Left forelimb (tissue), 1 donor: ENCODE data around the gene TSPAN32.

Experiments
- DNase-seq: peaks from one replicate; pipeline ENCODE4 v3.0.0-alpha.2; 2018; ENCODE audit warnings: low spot score

The TSPAN32 gene

DNA sequence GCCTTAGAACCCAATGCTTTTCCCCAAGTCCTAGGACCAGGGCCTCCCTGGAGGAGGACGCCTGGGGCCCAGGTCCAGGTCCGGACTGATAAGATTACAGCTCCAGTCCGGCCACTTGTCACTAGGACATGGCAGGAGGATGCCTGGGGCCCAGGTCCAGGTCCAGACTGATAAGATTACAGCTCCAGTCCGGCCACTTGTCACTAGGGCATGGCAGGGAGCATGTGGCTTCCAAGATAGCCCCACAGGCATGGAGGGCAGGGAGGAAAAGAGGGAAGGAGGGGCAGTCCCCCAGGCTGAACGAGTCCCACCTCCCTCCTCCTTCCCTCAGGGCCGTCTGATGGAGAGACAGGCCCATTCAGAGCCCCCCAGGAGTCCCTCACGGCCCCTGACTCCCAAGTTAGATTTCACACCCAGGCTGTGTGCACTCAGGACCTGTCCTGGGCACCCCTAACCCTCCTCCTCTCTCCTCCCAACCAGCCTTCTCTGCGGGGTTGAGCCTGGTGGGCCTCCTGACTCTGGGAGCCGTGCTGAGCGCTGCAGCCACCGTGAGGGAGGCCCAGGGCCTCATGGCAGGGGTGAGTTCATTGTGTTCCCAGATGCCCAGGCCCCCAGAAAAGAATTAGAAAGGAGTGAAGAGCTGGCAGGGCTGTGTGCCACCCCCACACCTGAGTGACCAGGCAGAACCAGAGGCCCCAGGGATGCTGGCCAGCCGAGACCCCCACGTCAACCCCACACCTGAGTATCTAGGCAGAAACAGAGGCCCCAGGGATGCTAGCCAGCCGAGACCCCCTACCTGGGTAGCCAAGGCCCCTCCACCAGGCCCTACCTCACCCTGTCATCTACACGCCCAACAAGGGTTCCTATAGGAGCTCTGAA lies 2.1 kb downstream of the TSPAN32 start:
- peak; percentile 62 for DNase-seq

DNA sequence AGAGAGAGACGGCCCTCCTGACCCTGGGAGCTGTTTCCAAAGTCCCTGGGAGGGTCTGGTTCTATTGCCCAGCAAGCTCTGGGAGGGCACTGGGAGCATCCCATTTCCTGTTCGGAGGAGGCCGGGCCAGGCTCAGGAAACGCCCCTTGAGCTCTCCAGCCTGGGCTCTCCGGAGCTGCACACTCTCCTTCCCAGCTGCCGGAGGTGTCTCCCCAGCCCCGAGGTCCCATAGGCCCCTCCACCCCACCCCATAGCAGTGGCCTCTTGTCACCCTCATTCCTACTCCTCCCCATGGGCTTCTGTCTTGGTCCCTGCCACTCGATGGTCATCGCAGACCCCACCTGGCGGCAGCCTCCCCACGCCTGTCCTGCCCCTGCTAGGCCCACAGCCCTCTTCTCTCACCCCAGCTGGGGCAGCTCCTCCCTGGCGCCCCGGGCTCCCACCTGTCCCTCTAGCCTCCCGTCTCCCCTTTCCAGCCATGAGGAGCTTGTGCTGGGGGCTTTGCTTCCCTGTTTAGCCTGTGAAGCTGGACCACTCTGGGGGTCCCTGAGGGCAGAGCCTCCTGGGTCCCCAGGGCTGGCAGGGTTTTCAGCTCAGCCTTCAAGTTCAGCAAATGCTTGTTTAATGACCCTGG lies 2.8 kb downstream of the TSPAN32 start:
- DNase-seq = peak; percentile 65

DNA sequence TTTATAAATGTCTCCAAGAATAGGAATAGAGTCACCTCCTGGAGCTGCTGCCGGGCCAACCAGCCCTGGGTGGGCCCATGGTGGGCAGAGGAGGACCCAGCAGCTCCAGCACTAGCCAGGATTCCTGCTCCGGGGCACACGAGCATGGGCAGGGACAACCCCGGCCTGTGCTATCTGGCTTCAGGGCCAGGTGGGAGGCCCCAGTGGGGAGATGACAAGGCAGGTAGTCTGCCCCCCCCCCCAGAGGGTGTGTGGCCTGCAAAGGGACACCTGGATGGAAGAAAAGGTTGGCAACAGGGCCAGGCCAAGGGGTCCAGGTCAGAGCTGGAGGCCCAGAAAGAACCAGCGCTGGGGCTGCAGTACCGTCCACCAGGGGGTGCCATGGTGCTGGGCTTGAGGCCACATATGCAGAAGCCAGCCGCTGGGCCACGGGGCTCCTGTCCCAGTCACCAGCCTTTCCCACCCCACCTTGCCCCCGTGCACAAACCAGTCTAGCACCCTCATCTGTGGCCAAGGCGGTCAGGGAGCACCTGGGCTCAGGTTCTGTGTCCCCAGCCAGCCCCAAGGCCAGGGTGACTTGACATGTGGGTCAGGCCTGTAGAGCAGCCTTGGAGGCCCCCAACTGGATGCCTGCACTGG lies 3.4 kb downstream of the TSPAN32 start:
- DNase-seq = peak; percentile 87

DNA sequence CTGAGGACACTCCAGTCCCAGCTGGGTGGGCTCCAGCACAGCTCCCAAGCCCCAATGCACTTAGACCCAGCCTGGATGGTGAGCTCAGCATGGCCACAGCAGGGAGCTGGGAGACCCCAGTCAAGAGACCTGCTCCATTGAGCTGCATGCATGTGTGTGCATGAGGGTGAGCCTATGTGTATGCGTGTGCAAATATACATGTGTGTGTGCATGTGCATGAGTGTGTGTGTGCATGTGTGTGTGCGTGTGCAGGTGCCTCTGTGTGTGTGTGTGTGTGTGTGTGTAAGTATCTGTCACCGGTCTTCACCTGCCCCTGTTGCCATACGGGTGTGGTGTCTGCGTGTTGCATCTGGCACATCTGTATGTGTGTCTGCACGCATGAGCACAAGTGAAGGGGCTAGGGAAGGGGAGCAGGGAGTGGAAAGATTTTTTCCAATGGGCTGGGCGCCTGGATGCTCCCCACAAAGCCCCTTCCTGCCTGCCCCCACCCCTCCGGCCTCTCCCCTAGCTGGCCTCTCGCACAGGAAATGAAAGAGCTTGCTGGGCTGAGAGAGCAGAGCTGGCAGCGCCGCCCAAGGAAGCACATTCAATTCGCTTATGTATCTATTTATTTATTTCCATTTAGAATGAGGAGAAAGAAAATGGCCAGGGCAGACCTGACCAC lies 4.1 kb downstream of the TSPAN32 start:
- DNase-seq = peak; percentile 91

DNA sequence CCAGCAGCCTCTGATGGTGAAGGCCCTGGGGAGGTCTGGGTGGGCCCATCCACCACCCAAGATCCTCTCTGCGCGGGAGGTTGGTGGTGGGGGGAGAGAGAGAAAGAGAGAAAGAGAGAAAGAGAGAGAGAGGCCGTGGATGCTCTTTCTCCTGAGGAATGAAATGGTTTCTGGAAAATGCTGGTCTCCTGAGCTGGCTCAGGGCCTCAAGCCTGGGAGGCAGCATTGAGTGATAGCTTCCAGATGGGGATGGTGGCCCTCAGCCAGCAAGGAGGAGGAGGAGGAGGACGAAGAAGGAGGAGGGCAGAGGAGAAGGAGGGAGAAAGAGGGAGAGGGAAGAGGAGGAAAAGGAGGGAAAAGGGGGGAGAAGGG lies 4.6 kb downstream of the TSPAN32 start:
- peak; percentile 93 for DNase-seq

DNA sequence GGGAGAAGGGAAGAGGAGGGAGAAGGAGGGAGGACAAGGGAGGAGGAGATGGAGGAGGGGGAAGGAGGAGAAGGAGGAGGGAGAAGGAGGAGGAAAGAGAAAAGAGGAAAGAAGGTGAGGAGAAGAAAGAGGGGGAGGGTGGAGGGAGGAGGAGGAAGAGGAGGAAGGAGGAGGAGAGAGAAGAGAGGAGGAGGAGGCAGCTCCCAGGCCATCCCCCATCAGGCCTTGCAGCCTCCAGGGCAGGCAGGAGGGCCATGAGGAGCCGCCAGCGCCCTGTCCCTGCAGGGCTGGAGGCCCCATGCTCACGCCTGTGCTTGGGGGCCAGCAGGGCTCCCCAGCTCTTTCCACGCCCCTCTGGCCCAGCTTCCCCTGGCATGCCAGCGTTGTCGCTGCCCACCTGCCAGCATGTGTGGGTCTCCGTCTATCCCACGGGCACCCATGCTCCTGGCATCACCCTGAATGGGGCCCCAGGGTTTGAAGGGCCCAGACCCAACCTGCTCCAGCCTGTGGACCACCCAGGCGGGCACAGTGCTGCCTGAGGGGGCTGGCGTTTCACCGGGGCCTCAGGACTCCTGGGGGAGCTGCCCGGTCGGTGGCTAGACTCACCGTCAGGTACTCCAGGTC lies 5.2 kb downstream of the TSPAN32 start:
- peak; percentile 78 for DNase-seq

DNA sequence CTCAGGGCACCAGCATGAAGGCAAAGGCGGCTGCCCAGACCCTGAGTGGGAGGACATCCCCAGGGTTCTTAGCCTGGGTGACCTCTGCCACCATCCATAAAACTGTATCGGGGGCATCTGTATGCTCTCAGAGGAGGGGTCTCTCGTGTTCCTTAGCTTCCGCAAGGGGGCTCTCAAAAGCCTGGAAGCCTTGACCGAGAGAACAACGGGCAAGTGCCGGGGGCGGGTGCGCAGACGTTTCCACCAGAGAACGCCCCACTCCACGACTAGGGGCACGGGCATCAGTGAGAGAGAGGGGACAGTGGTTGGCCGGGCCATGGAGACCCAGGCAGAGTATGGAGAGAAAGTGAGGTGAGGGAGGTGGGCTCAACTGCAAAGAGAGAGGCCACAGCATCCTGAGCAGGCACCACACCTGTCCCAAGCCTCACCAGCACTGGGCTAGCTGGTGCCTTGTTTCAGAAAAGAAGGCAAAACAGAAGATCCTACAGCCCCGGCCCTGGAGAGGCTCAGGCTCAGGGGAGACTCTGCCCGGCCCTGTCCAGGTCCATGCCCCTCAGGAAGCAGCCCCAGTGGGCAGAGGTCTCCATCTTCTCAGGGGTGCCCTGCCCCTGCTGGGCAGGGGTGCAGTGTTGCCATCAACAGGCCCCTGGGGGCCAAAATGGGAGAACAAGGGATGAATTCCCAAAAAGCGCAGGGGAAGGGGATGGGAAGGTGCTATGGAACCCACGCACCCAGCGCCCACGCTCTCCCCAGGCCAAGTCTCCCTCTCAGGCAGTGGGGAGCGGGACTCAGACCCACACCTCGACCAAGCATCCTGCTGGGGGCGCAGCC lies 5.9 kb downstream of the TSPAN32 start:
- DNase-seq = peak; percentile 63

DNA sequence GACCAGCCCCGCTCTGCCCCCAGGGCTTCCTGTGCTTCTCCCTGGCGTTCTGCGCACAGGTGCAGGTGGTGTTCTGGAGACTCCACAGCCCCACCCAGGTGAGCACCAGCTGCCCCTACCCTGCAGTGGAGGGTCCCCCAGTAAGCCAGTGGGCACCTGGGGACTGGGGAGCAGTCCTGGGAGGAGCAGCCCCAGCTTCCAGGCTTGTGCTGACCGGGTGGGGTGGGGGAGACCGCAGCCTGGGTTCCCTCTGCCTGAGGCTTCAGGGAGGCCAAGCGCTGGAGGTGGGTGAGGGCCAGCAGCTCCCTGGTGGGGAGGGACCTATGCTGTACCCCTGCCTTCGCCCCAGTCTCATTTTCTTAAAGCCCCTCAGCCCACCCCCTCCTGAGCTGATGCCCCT lies 6.9 kb downstream of the TSPAN32 start:
- DNase-seq = no peak

DNA sequence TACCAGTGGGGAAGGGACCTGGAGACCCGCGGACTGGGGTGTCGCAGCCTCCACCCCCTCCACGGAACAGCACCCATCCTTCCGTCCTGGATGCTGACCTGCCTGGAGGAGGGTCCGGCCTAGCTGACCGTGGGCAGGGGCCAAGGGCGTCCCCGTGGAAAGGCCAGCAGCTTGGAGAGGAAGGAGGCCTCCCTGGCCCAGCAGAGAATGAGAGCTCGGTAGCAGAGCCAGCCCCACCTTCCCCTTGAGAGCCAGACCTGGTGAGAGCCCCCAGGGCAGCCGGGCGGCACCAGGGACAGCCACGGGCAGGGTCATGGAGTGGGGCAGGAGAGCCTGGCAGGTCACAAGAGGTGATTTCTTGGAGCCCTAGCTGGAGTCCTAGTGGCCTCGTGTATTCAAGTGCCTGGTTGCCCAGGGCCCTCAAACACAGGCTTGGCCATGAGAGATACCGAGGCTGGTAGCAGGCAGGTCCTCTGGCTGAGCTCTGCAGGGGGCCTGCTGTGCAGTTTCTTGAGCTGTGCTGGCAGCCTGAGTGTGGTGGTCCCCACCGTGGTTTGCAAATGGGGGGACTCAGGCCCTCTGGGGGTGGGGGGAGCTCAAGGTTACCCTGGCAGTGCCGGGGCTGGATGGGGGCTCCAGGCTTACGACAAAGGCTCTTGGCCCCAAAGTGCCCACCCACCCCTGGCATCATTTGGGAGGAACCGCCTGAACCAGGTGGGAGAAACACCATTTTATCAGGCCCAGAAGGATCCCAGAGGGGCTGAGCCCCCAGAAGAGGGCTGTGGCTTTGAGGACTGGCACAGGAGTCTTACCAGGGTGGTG lies 7.6 kb downstream of the TSPAN32 start:
- DNase-seq = no peak

DNA sequence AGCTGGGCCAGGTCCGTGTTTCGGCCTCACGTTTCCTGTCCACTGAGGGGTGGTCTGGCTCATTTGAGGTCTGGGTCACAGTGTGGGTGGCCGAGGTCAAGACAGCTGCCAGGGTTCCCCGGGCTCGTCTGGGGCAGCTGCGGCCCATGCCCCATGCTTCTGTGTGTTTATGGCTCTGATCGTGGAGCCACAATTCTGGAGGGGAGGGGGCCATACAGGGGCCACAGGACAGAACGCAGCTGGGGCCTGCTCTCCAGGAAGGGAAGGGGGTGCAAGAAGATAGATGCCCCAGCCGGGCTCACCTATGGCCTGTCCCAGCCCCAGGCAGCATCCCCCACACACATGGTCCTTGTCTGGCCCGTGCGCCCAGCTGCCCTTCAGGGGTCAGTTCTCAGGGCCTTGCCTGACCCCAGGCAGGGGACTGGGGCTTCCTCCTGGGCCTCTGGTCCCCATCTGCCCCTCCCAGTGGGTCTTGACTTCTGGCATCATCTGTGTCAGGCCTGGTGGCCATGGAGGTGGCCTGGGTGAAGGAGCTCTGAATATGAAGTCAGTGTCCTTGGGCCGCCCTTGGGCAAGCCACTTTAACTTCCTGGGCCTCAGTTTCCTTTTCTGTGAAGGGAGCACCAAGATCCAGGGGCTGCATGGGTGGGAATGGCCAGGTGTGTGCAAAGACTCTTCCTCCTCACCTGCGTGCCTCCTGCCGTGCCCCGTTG lies 8.4 kb downstream of the TSPAN32 start:
- no peak for DNase-seq

DNA sequence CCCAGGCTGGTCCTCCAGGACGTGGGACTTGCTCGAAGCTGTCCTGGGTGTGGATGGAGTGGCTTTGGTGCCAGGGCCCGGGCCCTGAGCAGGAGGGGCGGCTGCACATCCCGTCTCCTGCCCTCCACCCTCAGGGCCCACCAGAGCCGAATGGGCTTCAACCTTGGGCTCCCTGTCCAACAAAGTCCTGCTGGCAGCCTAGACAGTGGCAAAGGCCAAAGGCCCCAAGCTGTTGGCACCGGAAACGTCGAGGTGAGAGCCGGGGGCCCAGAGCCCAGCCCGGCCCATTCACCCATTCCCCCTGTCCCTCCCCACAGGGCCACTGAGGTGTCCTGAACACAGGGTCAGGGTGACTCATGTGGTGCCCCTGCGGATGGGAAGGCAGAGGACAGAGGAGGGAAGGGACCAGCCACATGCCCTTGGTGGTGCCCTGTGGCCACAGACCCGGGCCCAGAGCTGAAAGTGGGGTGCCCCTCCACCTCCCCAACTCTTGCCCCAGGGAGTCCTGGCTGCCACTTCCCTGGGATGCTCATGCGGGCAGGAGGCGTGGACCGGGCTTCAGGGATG lies 9.1 kb downstream of the TSPAN32 start:
- DNase-seq = no peak

DNA sequence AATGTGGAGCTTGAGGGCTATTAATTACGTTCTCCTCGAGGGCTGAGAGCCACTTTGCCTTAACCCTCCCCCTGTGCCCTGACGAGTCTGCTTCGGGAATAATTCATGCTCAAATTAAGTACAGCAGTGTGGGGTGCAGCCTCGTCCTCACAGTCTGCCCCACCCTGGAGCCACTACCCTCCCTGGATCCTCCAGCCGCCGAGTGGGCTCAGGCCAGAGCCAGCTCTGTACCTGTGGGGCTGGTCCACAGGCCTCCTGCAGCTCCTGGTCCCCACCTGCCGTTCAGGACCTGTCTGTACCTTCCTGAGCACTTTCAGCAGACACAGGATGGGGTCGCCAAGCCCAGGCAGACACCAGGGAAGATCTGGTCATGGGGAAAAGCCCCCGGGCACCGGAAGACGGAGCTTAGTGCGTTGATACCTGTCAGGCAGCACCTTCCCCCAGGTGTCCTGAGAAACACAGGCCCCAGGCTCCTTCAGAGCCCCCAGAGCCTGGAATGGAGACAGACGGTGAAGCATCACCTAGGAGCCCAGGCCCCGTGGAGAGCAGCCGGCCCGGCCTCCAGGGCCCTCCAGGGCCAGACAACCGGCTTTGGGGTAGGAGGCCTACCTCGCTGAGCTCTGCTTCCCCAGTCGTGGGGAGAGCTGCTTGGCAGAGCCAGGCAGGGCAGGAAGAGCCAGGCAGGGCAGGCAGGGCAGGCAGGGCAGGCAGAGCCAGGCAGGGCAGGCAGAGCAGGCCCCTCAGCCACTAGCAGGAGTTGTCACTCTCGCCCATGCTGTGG lies 9.7 kb downstream of the TSPAN32 start:
- no peak for DNase-seq

DNA sequence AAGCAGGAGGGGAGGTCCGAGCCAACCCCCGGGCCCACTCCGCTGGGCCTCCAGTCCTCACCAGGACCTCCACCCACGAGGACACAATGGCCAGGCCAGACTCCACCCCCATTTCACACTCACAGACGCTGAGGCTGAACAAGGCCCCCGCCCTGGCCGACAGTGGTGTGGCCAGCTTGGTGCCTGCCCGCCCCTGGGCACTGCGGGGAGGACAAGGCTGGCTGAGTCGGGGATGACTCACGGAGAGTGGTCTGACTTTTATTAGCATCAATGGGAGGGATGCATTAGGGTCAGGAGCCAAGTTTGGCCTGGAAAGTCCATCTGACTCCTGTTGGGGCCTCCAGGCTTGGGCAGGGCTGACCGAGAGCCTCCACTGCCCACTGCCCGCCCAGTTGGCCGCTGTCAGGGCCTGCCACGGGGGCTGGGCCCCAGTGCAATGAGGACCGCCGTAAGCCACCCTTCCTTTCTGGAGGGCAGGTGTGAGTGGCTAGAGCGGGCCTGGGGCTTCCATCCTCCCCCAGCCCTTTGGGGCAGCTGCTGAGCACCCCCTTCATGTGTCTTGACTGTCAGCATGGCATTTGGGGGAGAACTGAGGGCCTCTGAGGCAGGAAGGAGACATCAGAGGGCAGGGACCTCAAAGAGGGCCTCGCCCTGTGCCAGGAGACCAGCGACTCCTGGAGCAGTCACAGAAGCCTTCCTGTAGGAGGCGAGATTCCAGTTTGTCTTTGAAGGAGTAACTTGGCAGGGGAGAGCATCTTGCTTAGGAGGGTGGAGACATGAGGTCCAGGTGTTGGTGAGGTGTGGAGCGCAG lies 10.6 kb downstream of the TSPAN32 start:
- no peak for DNase-seq

DNA sequence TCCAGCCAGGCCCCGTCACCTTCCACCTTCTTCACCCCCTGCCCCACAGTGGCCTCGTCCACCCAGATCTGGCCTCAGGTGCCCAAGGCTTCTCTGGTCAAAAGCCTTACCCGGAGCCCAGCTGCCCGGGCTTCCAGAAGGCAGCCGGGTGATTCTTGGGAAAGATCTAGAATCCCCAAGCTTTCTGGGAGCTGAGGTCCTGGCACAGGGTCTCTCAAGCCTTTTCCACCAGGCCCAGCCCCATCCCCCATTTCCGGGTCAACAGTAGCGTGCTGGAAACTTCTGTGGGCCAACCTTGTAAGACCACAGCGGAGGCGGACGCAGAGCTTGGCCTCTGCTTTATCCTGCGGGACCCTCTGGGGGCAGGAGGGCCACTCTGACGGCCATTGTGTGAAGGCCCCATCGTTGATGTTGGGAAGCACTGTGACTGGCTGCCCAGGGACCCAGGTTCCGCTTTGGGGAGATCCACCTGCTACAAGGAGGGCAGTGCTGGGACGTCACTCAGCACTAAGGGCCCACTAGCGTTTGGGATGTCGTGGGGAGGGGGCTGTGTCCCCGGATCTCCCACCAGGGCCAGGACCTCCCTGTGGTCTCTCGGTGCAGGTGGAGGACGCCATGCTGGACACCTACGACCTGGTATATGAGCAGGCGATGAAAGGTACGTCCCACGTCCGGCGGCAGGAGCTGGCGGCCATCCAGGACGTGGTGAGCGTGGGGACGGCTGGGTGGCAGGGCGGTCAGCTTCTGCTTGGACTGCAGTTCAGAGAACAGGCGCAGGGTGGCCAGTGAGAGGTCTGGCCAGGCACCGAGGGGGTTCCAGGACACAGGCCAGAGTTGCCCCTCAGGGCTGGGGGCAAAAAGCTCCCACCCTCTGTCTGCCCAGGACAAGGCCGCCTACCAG lies 11.5 kb downstream of the TSPAN32 start:
- DNase-seq = peak; percentile 59

DNA sequence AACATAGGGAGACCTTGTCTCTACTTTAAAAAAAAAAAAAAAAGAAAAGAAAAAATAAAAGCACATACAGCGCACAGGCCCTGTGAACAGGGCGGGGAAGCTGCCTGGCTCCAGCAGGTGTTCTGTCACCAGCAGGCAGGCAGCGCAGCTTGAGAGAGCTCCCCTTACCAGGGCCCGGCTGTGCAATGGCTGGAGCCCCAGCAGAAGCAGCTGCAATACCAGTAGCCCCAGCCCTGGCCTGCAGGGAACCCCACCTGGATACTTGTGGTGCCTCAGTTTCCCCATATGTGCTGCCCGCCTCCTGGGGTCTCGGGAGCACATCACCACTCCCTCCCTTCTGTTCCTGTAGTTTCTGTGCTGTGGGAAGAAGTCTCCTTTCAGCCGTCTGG lies 12.3 kb downstream of the TSPAN32 start:
- DNase-seq = peak; percentile 52
